ENCODE data around the gene ADD3. TPM values are rescaled to one million over a fixed set of nuclear protein-coding genes. Genes with fewer than 3 reads are reported as not detected.

The ADD3 gene
- total RNA-seq, 1 experiment from 2014 or later = 546 TPM

GRCh38 chr10:110002801-110003523 lies 4.8 kb upstream of the ADD3 start:
- DNase-seq (ENCODE audit: low spot score) = no peak

GRCh38 chr10:110003524-110003885 lies 4.3 kb upstream of the ADD3 start:
- no peak for DNase-seq (ENCODE audit: low spot score)

GRCh38 chr10:110005719-110006118 lies 2.1 kb upstream of the ADD3 start:
- no peak for DNase-seq (ENCODE audit: low spot score)

GRCh38 chr10:110006358-110007160 lies 1.2 kb upstream of the ADD3 start:
- no peak for DNase-seq (ENCODE audit: low spot score)

- no peak for DNase-seq (ENCODE audit: low spot score)
These were observed 553 bp upstream of the ADD3 start for GRCh38 chr10:110007161-110007700.

GRCh38 chr10:110008518-110009339 lies 945 bp downstream of the ADD3 start:
- peak; percentile 53 for DNase-seq (ENCODE audit: low spot score)

- DNase-seq (ENCODE audit: low spot score) = no peak
These were observed 2.1 kb downstream of the ADD3 start for GRCh38 chr10:110009736-110010475.

GRCh38 chr10:110010486-110011378 lies 2.9 kb downstream of the ADD3 start:
- DNase-seq (ENCODE audit: low spot score) = no peak

- DNase-seq (ENCODE audit: low spot score) = no peak
These were observed 3.9 kb downstream of the ADD3 start for GRCh38 chr10:110011681-110012080.

GRCh38 chr10:110013630-110014293 lies 6.0 kb downstream of the ADD3 start:
- DNase-seq (ENCODE audit: low spot score) = no peak

- DNase-seq (ENCODE audit: low spot score) = no peak
These were observed 8.3 kb downstream of the ADD3 start for GRCh38 chr10:110016039-110016438.

GRCh38 chr10:110017052-110017451 lies 9.3 kb downstream of the ADD3 start:
- no peak for DNase-seq (ENCODE audit: low spot score)

GRCh38 chr10:110017907-110018306 lies 10.1 kb downstream of the ADD3 start:
- DNase-seq (ENCODE audit: low spot score) = no peak

GRCh38 chr10:110020265-110020664 lies 12.5 kb downstream of the ADD3 start:
- DNase-seq (ENCODE audit: low spot score) = no peak

GRCh38 chr10:110022716-110023504 lies 15.1 kb downstream of the ADD3 start:
- no peak for DNase-seq (ENCODE audit: low spot score)

GRCh38 chr10:110023785-110024465 lies 16.1 kb downstream of the ADD3 start:
- no peak for DNase-seq (ENCODE audit: low spot score)

- DNase-seq (ENCODE audit: low spot score) = no peak
These were observed 21.7 kb downstream of the ADD3 start for GRCh38 chr10:110029450-110029849.

Data from H4 (cell line).